Skeletal muscle satellite cell (primary cell): Measurements from ENCODE around the gene CDK14.
"Not testable (repeated sequence)": the region's sequence is repeated elsewhere in the genome, so short reads cannot be mapped to it uniquely, and the experiment has no call there.

Experiments used
- H3K27me3 ChIP-seq: 2 replicates; pipeline ENCODE4 v1.7.0; 2013; ENCODE audit warnings: low read length; ENCODE audit not compliant: control insufficient read depth, insufficient read depth
- H3K36me3 ChIP-seq: 2 replicates; pipeline ENCODE4 v1.7.0; 2013; ENCODE audit warnings: mild to moderate bottlenecking, control low read depth, low read length; ENCODE audit not compliant: insufficient read depth
- H3K4me1 ChIP-seq: 2 replicates; pipeline ENCODE4 v1.7.0; 2013; ENCODE audit warnings: low read length; ENCODE audit not compliant: control insufficient read depth, insufficient read depth
- H3K4me2 ChIP-seq: 2 replicates; pipeline ENCODE4 v1.7.0; 2013; ENCODE audit warnings: mild to moderate bottlenecking, low read length
- H3K4me3 ChIP-seq: 2 replicates; pipeline ENCODE4 v1.7.0; 2013; ENCODE audit warnings: low read length
- H3K9ac ChIP-seq: 2 replicates; pipeline ENCODE4 v1.7.0; 2013; ENCODE audit warnings: mild to moderate bottlenecking, low read depth, low read length, moderate library complexity
- H3K9me3 ChIP-seq: replicated peaks from 2 replicates; pipeline ENCODE4 v1.7.0; 2013; ENCODE audit warnings: mild to moderate bottlenecking, control low read depth, low read length

CDK14 gene

GRCh38 chr7:90920336-90920735 lies 324.2 kb downstream of the CDK14 start:
- H3K4me1 ChIP-seq: no peaks in the 10 kb centered on the region
- no peak overlapping the region for H3K4me3 ChIP-seq
- H3K9ac ChIP-seq: no peak overlapping the region

GRCh38 chr7:90923541-90923997 lies 327.4 kb downstream of the CDK14 start:
- H3K9ac ChIP-seq: no peak overlapping the region
- H3K4me3 ChIP-seq: no peak overlapping the region
- no peaks in the 10 kb centered on the region for H3K4me1 ChIP-seq
- no peaks in the 10 kb centered on the region for H3K9me3 ChIP-seq
- H3K27me3 ChIP-seq: no peaks in the 10 kb centered on the region
- H3K36me3 ChIP-seq: no peaks in the 10 kb centered on the region
- H3K4me2 ChIP-seq: no peak overlapping the region

More at GRCh38 chr7:90920336-90920735, 324.2 kb downstream of the CDK14 start:
- Histone ChIP-seq H3K9me3 (no peaks in the 10 kb centered on the region), H3K27me3 (no peaks in the 10 kb centered on the region), H3K4me2 (no peak overlapping the region), H3K36me3 (no peaks in the 10 kb centered on the region)

- H3K9ac ChIP-seq, H3K27me3 ChIP-seq, H3K4me2 ChIP-seq, H3K4me1 ChIP-seq, H3K36me3 ChIP-seq, H3K4me3 ChIP-seq, H3K9me3 ChIP-seq: not testable (repeated sequence)
These were observed 332.7 kb downstream of the CDK14 start for GRCh38 chr7:90928700-90929424.

GRCh38 chr7:90931986-90932916 lies 336.1 kb downstream of the CDK14 start:
- Histone ChIP-seq H3K36me3 (no peaks in the 10 kb centered on the region), H3K4me2 (no peak overlapping the region), H3K9me3 (no peaks in the 10 kb centered on the region), H3K4me1 (no peaks in the 10 kb centered on the region), H3K9ac (no peak overlapping the region), H3K4me3 (no peak overlapping the region), H3K27me3 (no peaks in the 10 kb centered on the region)

GRCh38 chr7:90933041-90933440 lies 336.9 kb downstream of the CDK14 start:
- H3K4me3 ChIP-seq: no peak overlapping the region
- H3K27me3 ChIP-seq: no peaks in the 10 kb centered on the region
- H3K4me2 ChIP-seq: no peak overlapping the region
- no peak overlapping the region for H3K9ac ChIP-seq
- H3K36me3 ChIP-seq: no peaks in the 10 kb centered on the region
- no peaks in the 10 kb centered on the region for H3K4me1 ChIP-seq
- no peaks in the 10 kb centered on the region for H3K9me3 ChIP-seq

- Histone ChIP-seq H3K36me3 (no peaks in the 10 kb centered on the region), H3K9me3 (no peaks in the 10 kb centered on the region), H3K4me3 (no peak overlapping the region), H3K27me3 (no peaks in the 10 kb centered on the region), H3K9ac (no peak overlapping the region), H3K4me1 (no peaks in the 10 kb centered on the region), H3K4me2 (no peak overlapping the region)
These were observed 337.9 kb downstream of the CDK14 start for GRCh38 chr7:90933984-90934383.

- H3K4me2 ChIP-seq: no peak overlapping the region
- H3K4me1 ChIP-seq: no peaks in the 10 kb centered on the region
- H3K9ac ChIP-seq: no peak overlapping the region
- H3K9me3 ChIP-seq: no peaks in the 10 kb centered on the region
- H3K27me3 ChIP-seq: no peaks in the 10 kb centered on the region
- no peak overlapping the region for H3K4me3 ChIP-seq
- H3K36me3 ChIP-seq: no peaks in the 10 kb centered on the region
These were observed 342.2 kb downstream of the CDK14 start for GRCh38 chr7:90938371-90938770.

GRCh38 chr7:90939666-90940065 lies 343.5 kb downstream of the CDK14 start:
- H3K27me3 ChIP-seq: no peaks in the 10 kb centered on the region
- no peaks in the 10 kb centered on the region for H3K4me1 ChIP-seq
- H3K9me3 ChIP-seq: no peaks in the 10 kb centered on the region
- H3K9ac ChIP-seq: no peak overlapping the region
- no peak overlapping the region for H3K4me3 ChIP-seq
- H3K36me3 ChIP-seq: no peaks in the 10 kb centered on the region
- no peak overlapping the region for H3K4me2 ChIP-seq

- no peaks in the 10 kb centered on the region for H3K36me3 ChIP-seq
- H3K4me1 ChIP-seq: peaks cover 10% of the 10 kb centered on the region
- H3K9me3 ChIP-seq: no peaks in the 10 kb centered on the region
- H3K4me3 ChIP-seq: no peak overlapping the region
- no peak overlapping the region for H3K4me2 ChIP-seq
- no peaks in the 10 kb centered on the region for H3K27me3 ChIP-seq
- no peak overlapping the region for H3K9ac ChIP-seq
These were observed 347.9 kb downstream of the CDK14 start for GRCh38 chr7:90944021-90944420.

GRCh38 chr7:90945104-90945787 lies 349.1 kb downstream of the CDK14 start:
- Histone ChIP-seq H3K9me3 (no peaks in the 10 kb centered on the region), H3K9ac (no peak overlapping the region), H3K36me3 (no peaks in the 10 kb centered on the region), H3K4me2 (no peak overlapping the region), H3K4me1 (peaks cover 10% of the 10 kb centered on the region), H3K27me3 (no peaks in the 10 kb centered on the region), H3K4me3 (no peak overlapping the region)

GRCh38 chr7:90946730-90947501 lies 350.8 kb downstream of the CDK14 start:
- Histone ChIP-seq H3K4me1 (peaks cover 10% of the 10 kb centered on the region), H3K27me3 (no peaks in the 10 kb centered on the region), H3K4me2 (no peak overlapping the region), H3K36me3 (no peaks in the 10 kb centered on the region), H3K4me3 (no peak overlapping the region), H3K9me3 (no peaks in the 10 kb centered on the region), H3K9ac (no peak overlapping the region)
